MM.1S (cell line): ENCODE results near the gene ATG12.

Experiments
- DNase-seq: peaks from one replicate; pipeline ENCODE4 v3.0.0-alpha.2; 2015
- H2AFZ ChIP-seq: fragments of 300-600 bp; sonication (generic); 2 replicates; pipeline ENCODE4 v1.6.0; 2016; ENCODE audit warnings: antibody characterized with exemption, low read length
- H3F3A ChIP-seq: fragments of 300-600 bp; sonication (generic); 2 replicates; pipeline ENCODE4 v1.6.1; 2016; ENCODE audit warnings: mild to moderate bottlenecking, antibody characterized with exemption, low read length, moderate library complexity, mixed read lengths; ENCODE audit not compliant: insufficient read depth
- H3K27ac ChIP-seq: fragments of 300-600 bp; sonication (generic); 2 replicates; pipeline ENCODE4 v1.5.1; 2016; ENCODE audit warnings: mild to moderate bottlenecking, low read length
- H3K27me3 ChIP-seq: fragments of 300-600 bp; sonication (generic); replicated peaks from 2 replicates; pipeline ENCODE4 v1.6.0; 2016; ENCODE audit warnings: low read length; ENCODE audit not compliant: insufficient read depth
- H3K36me3 ChIP-seq: fragments of 300-600 bp; sonication (generic); replicated peaks from 2 replicates; pipeline ENCODE4 v1.6.1; 2016; ENCODE audit warnings: mild to moderate bottlenecking, low read length, mixed read lengths; ENCODE audit not compliant: insufficient read depth
- H3K4me1 ChIP-seq: fragments of 300-600 bp; sonication (generic); 2 replicates; pipeline ENCODE4 v1.6.1; 2016; ENCODE audit warnings: low read length, mixed read lengths
- H3K4me2 ChIP-seq: fragments of 300-600 bp; sonication (generic); 2 replicates; pipeline ENCODE4 v1.6.0; 2016; ENCODE audit warnings: low read depth, low read length
- H3K4me3 ChIP-seq: fragments of 300-600 bp; sonication (generic); 2 replicates; pipeline ENCODE4 v1.5.1; 2016; ENCODE audit warnings: low read length, mixed read lengths
- H3K79me2 ChIP-seq: fragments of 300-600 bp; sonication (generic); 2 replicates; pipeline ENCODE4 v1.6.1; 2016; ENCODE audit warnings: mixed run types, low read length, mixed read lengths
- H3K9ac ChIP-seq: fragments of 300-600 bp; sonication (generic); 2 replicates; pipeline ENCODE4 v1.6.1; 2016; ENCODE audit warnings: low read length, mixed read lengths
- H3K9me2 ChIP-seq: fragments of 300-600 bp; sonication (generic); replicated peaks from 2 replicates; pipeline ENCODE4 v1.6.1; 2016; ENCODE audit warnings: mild to moderate bottlenecking, low read length, mixed read lengths; ENCODE audit not compliant: insufficient read depth
- H3K9me3 ChIP-seq: fragments of 300-600 bp; sonication (generic); replicated peaks from 2 replicates; pipeline ENCODE4 v1.6.1; 2016; ENCODE audit warnings: mild to moderate bottlenecking, low read length, mixed read lengths; ENCODE audit not compliant: insufficient read depth
- H4K20me1 ChIP-seq: fragments of 300-600 bp; sonication (generic); 2 replicates; pipeline ENCODE4 v1.6.1; 2016; ENCODE audit warnings: mild to moderate bottlenecking, low read length, moderate library complexity, mixed read lengths; ENCODE audit not compliant: insufficient read depth
- CTCF ChIP-seq: fragments of 300-600 bp; sonication (generic); IDR thresholded peaks from 2 replicates; pipeline ENCODE4 v1.5.1; 2016; ENCODE audit warnings: antibody characterized with exemption, low read length, mixed read lengths
- EZH2 ChIP-seq: fragments of 300-600 bp; sonication (generic); optimal IDR thresholded peaks from 2 replicates; pipeline ENCODE3; 2017; ENCODE audit warnings: low read depth, mild to moderate bottlenecking, antibody characterized with exemption, low read length, mixed read lengths
- EZH2phosphoT487 ChIP-seq: fragments of 300-600 bp; sonication (generic); IDR thresholded peaks from 2 replicates; pipeline ENCODE4 v1.6.1; 2018; ENCODE audit warnings: antibody characterized with exemption, low read length

The ATG12 gene

DNA sequence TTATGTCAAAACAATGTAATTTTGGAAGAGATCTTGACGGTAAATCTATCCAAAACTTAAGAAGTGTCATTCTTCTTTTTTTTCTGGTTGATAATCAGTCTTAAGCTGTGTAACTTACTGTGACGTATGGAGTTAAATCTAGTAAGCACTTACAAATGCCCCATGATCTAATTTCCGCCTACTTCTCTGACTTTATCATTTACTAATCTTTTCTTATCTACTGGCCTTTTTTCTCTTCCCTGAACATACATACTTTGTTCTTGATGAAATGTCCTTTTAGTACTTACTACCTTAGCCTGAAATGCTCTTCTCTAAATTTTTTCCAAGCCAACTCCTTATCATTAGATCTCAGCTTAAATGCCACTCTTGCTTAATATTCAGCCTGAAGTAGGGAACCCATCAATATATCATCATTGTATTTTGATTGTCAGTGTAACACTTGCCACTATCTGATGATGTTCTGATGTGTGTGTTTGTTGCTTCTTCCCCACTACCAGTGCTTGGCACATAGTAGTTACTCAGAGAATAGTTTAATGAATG, 28.0 kb upstream of the ATG12 start:
- Histone ChIP-seq H3K9me3 (no peaks in the 10 kb centered on the region), H3F3A (no peaks in the 10 kb centered on the region), H3K4me3 (no peak overlapping the region), H3K9me2 (no peaks in the 10 kb centered on the region), H4K20me1 (no peaks in the 10 kb centered on the region), H3K9ac (no peak overlapping the region), H3K4me1 (no peaks in the 10 kb centered on the region), H3K4me2 (no peak overlapping the region), H3K79me2 (no peaks in the 10 kb centered on the region), H2AFZ (no peak overlapping the region), H3K27ac (no peak overlapping the region), H3K27me3 (no peaks in the 10 kb centered on the region), H3K36me3 (no peaks in the 10 kb centered on the region)
- TF ChIP-seq EZH2 (no peak), EZH2phosphoT487 (no peak), CTCF (no peak)
- DNase-seq, result no peak

GRCh38 chr5:115859378-115859777, 18.0 kb upstream of the ATG12 start:
- no peak overlapping the region for H3K4me3 ChIP-seq
- H3K27ac ChIP-seq, result no peak overlapping the region
- H3K4me2 ChIP-seq, result no peak overlapping the region
- H3K9me3 ChIP-seq, result no peaks in the 10 kb centered on the region
- no peaks in the 10 kb centered on the region for H3F3A ChIP-seq
- H4K20me1 ChIP-seq, result no peaks in the 10 kb centered on the region
- no peak overlapping the region for H2AFZ ChIP-seq
- no peak for TF ChIP-seq EZH2phosphoT487
- TF ChIP-seq EZH2, result no peak
- no peak for TF ChIP-seq CTCF
- no peaks in the 10 kb centered on the region for H3K9me2 ChIP-seq
- peaks cover 13% of the 10 kb centered on the region; the same call in 1 of the 2 replicates for H3K79me2 ChIP-seq
- H3K4me1 ChIP-seq, result no peaks in the 10 kb centered on the region
- DNase-seq, result no peak
- H3K9ac ChIP-seq, result no peak overlapping the region
- no peaks in the 10 kb centered on the region for H3K36me3 ChIP-seq
- H3K27me3 ChIP-seq, result no peaks in the 10 kb centered on the region

- Histone ChIP-seq H3K27ac (no peak overlapping the region), H3K27me3 (no peaks in the 10 kb centered on the region), H3F3A (no peaks in the 10 kb centered on the region), H3K9me2 (no peaks in the 10 kb centered on the region), H4K20me1 (no peaks in the 10 kb centered on the region), H3K9me3 (no peaks in the 10 kb centered on the region), H3K4me3 (no peak overlapping the region), H2AFZ (no peak overlapping the region), H3K4me1 (no peaks in the 10 kb centered on the region), H3K36me3 (no peaks in the 10 kb centered on the region), H3K4me2 (no peak overlapping the region), H3K9ac (no peak overlapping the region), H3K79me2 (peaks cover 19% of the 10 kb centered on the region)
- no peak for TF ChIP-seq EZH2
- TF ChIP-seq EZH2phosphoT487, result no peak
- TF ChIP-seq CTCF, result no peak
- no peak for DNase-seq
Observed at GRCh38 chr5:115858396-115858795, 17.0 kb upstream of the ATG12 start.
